Stimulated activated CD4-positive, alpha-beta T cell treated with anti-CD3 and anti-CD28 coated beads, TNF-alpha, amount 100 ng/mL, for 24 hours (primary cell): ENCODE data around the gene PSMB1.

Source experiments
- DNase-seq, 3 experiments: peaks; one replicate each; pipeline ENCODE4 v3.0.0-alpha.2; 2020; ENCODE audit warnings: low read depth in 3 of 3

The PSMB1 gene

DNA sequence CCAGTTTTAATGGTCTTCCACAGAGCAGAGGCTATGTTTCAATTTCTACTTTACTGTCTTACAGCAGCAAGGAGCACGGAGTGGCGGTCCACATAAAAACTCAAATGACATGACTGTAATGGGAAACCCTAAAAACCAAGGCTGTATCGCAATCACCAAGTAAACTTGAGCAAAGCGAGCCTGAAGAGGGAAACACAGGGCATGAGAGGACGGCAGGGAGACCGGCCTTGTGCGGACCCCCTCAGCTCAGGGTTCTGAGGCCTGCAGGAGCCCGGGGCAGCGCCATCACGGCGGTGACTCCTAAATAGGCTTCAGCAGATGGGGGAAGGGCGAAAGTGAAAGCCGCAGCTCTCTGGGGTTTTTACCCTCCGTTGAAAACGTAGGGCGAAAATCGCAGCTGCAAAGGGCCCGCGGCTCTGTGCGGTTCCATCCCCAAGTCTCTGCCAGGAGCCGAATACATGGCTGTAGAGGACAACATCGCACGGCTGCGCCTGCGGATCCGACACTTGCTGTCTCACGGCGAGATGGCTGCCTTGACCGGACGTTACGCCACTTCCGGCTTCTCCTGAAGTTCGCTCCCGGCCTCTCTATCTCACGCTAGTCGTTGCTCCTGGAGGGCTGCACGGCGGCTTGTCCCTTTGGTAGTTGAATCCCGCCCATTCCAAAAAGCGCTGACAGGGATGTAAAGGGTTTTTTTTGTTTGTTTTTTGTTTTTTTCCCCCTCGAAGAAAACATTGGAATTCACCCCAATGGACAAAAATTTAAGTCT is at the start of gene PSMB1:
Gene PSMB1 (minus strand): TSS at position 543 of the 769 bp plus-strand sequence. CDS start 65 bp downstream, at position 478.
- DNase-seq, result peak; percentile 75 to 82 (median 77)

DNA sequence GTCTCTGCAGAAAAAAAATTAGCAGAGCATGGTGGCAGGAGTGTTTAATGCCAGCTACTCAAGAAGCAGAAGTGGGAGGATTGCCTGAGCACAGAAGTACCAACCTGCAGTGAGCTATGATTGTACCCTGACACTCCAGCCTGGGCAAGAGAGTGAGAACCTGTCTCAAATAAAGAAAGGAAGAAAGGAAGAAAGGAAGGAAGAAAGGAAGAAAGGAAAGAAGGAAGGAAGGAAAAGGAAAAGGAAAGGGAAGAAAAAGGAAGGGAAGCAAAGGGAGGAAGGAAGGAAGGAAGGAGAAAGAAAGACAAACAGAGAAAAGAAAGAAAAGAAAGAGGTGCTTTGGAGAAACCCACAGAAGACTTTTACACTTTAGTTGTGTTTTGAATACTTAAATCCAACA is 44.2 kb upstream of the PSMB1 start:
- DNase-seq, result no peak

GRCh38 chr6:170596426-170596825 is 43.3 kb upstream of the PSMB1 start:
- DNase-seq, result no peak

- no peak for DNase-seq
Measured at GRCh38 chr6:170590725-170591124, 37.6 kb upstream of the PSMB1 start.

DNA sequence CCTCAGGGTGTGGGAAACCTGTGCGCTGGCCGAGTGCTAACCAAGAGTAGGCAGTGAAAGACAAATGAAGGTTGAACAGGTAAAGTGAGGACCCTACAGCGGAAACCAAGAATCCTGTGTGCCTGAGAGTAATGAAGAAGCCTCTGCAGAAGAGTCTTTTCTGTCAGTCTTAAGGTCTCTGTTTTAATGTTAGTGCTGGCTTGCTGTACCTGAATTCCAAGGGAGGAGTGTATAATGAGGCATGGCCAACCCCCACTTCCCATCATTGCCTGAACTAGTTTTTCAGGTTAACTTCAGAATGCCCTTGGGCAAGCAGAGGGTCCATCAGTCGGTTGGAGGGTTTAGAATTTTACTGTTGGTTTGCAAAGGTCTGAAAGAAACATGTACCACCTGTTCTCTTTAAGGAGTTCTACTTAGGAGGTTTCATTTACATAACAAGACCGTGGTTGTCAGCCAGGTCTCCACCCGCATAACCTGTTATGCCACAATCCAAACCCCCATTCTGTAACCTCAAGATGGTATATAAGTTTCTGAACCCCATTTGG is 31.9 kb upstream of the PSMB1 start:
- DNase-seq, result no peak

- DNase-seq, result peak; percentile 84 to 91 (median 89)
Measured at GRCh38 chr6:170584181-170584953, 31.3 kb upstream of the PSMB1 start, which contains the start of gene PDCD2. Gene PDCD2 (minus strand): TSS chr6:170584637. CDS start chr6:170584581, 56 bp downstream.

DNA sequence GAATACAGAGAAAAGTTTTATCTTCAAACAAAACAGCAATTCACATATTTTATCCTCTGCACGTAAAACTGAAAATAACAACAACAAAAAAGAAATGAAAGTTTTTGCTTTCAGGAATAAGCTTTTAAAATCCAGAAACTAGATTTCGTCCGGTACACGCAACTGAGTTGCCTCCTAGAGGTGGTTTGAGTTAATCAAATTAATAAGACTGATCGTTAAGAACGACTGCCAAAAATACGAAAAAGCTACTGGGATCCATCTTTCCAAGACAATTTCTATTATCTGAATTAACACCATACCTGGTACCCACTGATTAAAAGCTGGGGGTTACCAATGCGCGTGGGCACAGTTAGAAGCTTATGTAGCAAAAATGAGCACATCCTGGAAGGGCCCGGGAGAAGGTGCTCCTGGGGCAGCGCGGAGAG is 30.7 kb upstream of the PSMB1 start:
- DNase-seq, result no peak

GRCh38 chr6:170578909-170579308 is 25.8 kb upstream of the PSMB1 start:
- DNase-seq, result no peak

DNA sequence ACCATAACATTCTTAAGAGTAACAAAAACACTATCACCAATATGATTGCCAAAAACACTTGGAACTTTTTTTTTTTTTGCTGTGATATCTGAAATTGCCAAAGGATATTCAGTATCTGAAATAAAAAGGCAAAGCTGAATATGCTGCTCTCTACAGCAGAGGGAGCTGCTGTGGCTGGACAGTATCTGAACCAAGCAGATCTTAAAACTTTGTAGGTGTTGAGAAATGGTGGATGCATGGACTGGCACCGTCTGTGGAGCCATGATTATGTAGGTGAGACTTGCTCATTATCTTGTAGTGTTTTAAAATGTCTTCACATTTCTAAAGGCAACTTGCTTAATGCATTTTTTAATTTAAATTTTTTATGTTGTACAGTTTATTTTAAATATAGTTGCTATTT is 22.1 kb upstream of the PSMB1 start:
- no peak for DNase-seq

DNA sequence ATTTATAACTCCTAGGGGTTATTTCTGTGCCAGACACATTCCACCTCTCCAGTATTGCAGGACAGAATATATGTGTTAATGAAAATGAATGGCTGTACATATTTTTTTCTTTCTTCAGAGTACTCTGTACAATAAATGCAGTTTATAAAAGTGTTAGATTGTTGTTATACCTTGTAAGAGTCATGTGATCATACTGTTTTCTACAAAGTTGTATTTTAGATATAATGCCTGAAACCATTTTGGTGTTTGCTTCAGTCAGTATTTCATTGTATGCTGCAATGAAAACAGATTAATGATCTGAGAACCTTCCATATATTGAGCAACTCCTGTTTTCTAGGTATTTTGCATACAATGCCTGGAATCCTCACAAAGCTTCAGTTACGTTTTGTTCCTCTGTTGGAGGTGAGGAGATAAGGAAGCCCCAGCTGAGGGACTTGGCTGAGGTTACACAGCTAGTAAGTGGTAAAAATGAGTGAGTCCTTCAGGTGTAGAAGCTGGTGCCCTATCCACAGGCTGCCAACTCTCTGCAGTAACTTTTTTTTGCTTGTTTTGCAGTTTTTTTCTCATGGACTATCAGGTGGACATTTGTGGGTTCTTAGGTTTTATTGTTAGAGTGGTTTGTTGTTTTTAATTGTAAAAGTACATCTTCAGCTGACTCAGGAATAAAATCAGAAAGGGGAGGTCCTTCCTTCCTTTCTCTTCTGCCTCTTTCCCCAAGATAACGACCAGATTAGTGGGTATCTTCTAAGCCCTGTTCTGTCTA is 19.8 kb upstream of the PSMB1 start:
- no peak for DNase-seq

DNA sequence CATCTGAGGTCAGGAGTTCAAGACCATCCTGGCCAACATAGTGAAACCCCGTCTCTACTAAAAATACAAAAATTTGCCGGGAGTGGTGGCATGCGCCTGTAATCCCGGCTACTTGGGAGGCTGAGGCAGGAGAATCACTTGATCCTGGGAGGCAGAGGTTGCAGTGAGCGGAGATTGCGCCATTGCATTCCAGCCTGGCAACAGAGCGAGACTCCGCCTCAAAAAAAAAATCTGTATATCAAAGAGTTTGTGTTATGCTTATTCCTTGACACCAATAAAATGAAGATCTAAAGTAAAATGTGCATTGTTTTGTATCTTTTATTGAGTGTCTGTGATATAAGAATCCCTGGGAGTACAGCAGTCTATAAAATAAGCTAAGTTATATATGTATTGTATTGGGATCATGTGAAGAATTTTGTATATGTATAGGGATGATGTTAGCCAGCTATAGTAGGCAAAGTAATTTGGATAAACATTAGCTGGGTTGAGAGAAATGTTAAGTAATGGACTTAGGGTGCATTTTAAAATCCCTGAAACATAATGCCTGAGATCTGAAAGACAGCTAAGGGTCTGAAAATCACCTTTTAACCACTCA is 11.9 kb upstream of the PSMB1 start:
- DNase-seq, result no peak

GRCh38 chr6:170561555-170561954 is 8.4 kb upstream of the PSMB1 start:
- DNase-seq, result no peak

GRCh38 chr6:170555305-170555704 is 2.2 kb upstream of the PSMB1 start:
- DNase-seq, result no peak

GRCh38 chr6:170554796-170555137 is 1.7 kb upstream of the PSMB1 start:
- DNase-seq, result no peak

- DNase-seq, result peak; percentile 92 to 97 (median 96)
Measured at GRCh38 chr6:170554013-170554795, 1.1 kb upstream of the PSMB1 start, which contains the start of gene TBP. Gene TBP (plus strand): TSS chr6:170554369. CDS start chr6:170557030, 2,661 bp downstream.

DNA sequence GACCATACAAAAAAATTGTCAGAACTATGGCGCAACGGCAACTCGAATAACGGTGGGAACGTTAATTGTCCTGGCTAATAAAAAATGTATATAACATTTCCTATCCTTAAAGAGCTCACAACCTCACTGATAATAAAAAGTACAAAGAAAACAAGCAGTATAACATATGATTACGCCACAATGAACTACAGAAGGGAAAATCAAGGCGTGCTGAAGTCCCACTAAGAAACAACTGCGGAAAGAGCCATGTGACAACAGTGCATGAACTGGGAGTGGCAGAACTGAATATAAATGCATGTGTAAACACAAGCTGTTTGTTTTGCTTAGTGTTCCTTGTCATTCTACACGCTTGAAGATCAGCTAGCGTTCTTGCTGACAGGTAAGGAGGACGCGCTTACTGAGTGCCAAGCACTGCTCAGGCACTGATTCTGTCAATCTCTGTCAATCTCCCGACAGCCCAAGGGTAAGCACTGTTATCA is 466 bp upstream of the PSMB1 start:
- DNase-seq, result no peak

DNA sequence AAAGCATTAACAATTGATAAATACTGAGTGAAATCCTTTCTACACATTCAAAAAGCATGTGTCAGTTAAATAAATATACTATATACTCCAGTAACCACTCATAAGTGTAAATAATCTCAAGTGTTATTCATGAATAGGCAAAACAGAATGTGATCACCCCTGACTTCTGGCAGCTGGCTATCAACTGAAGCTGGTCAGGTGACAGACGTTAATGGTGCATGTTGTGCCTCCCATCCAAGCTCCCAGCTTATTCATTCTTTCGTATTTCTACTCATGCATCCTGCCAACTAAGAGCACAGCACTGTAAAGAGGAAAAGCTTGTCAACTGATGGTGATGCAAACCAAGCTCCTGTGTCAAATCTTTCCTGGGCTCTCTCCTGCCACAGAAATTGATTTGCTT is 7.7 kb downstream of the PSMB1 start:
- DNase-seq, result no peak

DNA sequence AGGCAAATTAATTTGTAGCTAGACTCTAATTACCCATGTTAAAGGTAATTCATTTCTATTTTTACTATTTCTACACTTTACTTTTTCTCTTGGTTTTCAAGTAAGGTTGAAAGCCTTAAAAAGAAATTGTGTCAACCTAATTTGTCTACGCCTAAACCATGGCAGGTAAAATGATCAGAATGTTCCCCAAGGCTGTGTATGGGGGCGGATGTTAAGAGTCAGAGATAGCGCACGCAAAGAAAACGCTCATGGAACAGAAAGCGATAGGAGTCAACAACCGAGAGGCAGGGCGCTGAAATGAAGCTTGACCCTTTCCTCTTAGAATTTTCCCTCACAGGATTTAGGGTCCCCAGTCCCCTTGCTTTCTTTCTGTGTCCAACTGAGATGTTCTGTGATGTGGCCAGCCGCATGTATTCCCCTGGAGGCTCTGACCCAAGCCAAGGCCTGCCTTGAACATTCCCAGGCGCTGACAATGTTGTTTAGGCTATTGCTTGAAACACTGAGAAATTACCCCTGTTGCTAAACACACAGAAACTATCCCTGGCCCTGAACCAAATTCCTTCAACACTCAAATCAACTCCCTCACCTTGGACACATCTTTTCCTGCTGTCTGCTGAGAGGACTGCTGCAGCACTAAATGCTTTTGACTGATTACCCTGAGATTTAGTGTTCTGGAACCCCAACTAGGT is 10.9 kb downstream of the PSMB1 start:
- DNase-seq, result no peak

DNA sequence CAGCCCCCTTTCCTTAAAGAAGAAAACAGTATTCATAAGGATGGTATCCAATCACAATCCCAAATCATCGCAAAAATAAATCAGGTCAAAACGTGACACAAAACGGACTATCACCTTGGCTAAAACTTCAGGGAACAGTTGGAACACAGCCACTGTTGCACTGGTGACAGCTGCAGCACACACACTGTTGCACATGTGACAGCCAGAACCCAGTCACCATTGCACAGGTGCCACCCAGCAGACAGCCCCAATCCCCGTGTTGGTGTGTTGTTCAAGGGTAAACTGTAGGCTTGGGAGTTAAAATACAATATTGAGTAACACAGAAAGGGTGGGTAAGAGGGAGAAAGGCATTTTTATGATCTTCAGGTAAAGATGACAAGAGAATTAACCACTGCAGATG is 15.8 kb downstream of the PSMB1 start:
- no peak for DNase-seq

- DNase-seq, result no peak
Measured at GRCh38 chr6:170536671-170537070, 16.4 kb downstream of the PSMB1 start.
